GM19372 (cell line): ENCODE measurements around the gene RDH16.
"Not testable (repeated sequence)": the region's sequence is repeated elsewhere in the genome, so short reads cannot be mapped to it uniquely, and the experiment has no call there.

Experiments used
- ATAC-seq: cut with Tn5 transposase; IDR thresholded peaks from one replicate; pipeline ENCODE4 v1.9.1; 2021; ENCODE audit warnings: mild to moderate bottlenecking, low read depth, moderate library complexity; ENCODE audit not compliant: unreplicated experiment

Gene RDH16

GRCh38 chr12:56928262-56928661 lies 29.1 kb downstream of the RDH16 start:
- ATAC-seq, result no peak

- ATAC-seq, result no peak
These were observed 30.1 kb downstream of the RDH16 start for GRCh38 chr12:56927281-56927680.

GRCh38 chr12:56922031-56922430 lies 35.4 kb downstream of the RDH16 start:
- ATAC-seq, result no peak

- no peak for ATAC-seq
These were observed 36.1 kb downstream of the RDH16 start for GRCh38 chr12:56921346-56921745.

- ATAC-seq, result not testable (repeated sequence)
These were observed 39.3 kb downstream of the RDH16 start for GRCh38 chr12:56918139-56918538.

GRCh38 chr12:56916996-56917333 lies 40.4 kb downstream of the RDH16 start:
- ATAC-seq, result no peak

GRCh38 chr12:56916296-56916995 lies 41.0 kb downstream of the RDH16 start:
- ATAC-seq, result no peak

GRCh38 chr12:56914724-56915123 lies 42.7 kb downstream of the RDH16 start:
- ATAC-seq, result no peak

GRCh38 chr12:56914256-56914655 lies 43.2 kb downstream of the RDH16 start:
- no peak for ATAC-seq

- not testable (repeated sequence) for ATAC-seq
These were observed 48.0 kb downstream of the RDH16 start for GRCh38 chr12:56909403-56909802.

GRCh38 chr12:56908136-56908535 lies 49.3 kb downstream of the RDH16 start:
- no peak for ATAC-seq

GRCh38 chr12:56905852-56906251 lies 51.6 kb downstream of the RDH16 start:
- no peak for ATAC-seq

- no peak for ATAC-seq
These were observed 54.0 kb downstream of the RDH16 start for GRCh38 chr12:56903374-56903773.
